Measurements from ENCODE around the gene LRRC32. TPM values are rescaled to one million over a fixed set of nuclear protein-coding genes. Genes with fewer than 3 reads are reported as not detected.

LRRC32 gene
- total and polyA plus RNA-seq, 2 of the 4 experiments (the other 2 are of a cell fraction): 5.2 to 13.7 TPM

DNA sequence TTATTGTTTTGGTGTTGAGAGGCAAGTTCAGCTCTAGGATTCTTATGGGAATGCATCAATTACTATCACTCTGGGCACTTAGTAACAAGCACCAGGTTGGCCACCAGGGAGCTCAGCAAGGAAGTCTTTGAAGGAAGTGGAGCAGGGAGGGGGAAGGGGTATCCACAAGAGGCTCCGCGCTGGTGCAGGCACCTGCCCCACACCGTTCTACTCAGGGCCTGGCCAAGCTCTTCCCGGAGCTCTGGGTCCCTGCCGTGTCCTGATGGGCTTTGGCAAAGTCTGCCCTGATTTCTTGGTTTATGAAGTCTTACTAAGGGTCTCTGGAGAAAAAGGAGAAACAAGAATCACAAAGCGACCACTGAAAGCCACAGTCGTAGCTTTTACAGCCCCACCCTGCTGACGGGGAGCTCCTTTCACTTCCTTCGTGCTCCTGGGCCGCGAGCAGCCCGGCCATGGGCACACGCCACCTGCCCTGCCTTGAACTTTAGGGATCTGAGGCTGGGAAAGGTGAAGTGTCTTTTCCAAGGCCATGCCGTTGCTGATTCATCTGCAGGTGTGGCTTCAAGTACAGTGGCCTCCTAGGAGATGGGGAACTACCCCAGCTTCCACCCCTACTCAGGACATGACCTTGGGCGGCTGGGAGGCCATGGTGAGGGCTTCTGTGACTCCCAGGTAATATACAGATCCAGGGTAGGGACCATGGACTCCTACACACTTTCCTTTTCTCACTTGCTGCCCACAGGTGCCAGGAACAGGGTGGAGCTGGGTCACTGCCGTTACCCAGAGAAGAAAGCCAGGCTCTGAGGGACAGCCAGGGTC lies 15.9 kb upstream of the LRRC32 start (continued):
- TF ChIP-seq POLR2A (IDR thresholded peaks at IDR 0.05; ENCODE audit: low read depth, low read length) (no peak), RAD21 (IDR thresholded peaks at IDR 0.05; ENCODE audit: low read length) (no peak)

GRCh38 chr11:76685831-76686230 lies 15.3 kb upstream of the LRRC32 start:
- Histone ChIP-seq H4K8ac (ENCODE audit: low read depth in 2 of 2, low read length in 2 of 2) (no peak overlapping the region), H3K23ac (ENCODE audit: low read depth, low read length) (no peak overlapping the region), H4K20me1 (ENCODE audit: insufficient read depth, low read length) (no peaks in the 10 kb centered on the region), H3K36me3 (ENCODE audit: control insufficient read depth, insufficient read depth, low read length) (no peaks in the 10 kb centered on the region), H2AFZ (replicated peaks; ENCODE audit: low read length, poor library complexity) (no peak overlapping the region), H3K4ac (ENCODE audit: low read depth, low read length) (no peak overlapping the region), H3K9me1 (ENCODE audit: insufficient read depth, low read length) (no peaks in the 10 kb centered on the region), H2BK5ac (ENCODE audit: low read depth, low read length, poor library complexity, severe bottlenecking) (no peak overlapping the region), H3K9me3 (ENCODE audit: control insufficient read depth, insufficient read depth, low read length) (peaks cover 7% of the 10 kb centered on the region), H3K18ac (ENCODE audit: low read depth, low read length) (no peak overlapping the region), H3K27me3 (ENCODE audit: control insufficient read depth, insufficient read depth, low read length) (peaks cover 19% of the 10 kb centered on the region; the same call in 1 of the 2 replicates), H2BK15ac (ENCODE audit: low read depth, low read length) (no peak overlapping the region), H3K4me3 (ENCODE audit: insufficient read depth, low read depth, low read length) (no peak overlapping the region), H4K91ac (ENCODE audit: insufficient read depth, low read depth, low read length) (no peak overlapping the region), H3K79me1 (ENCODE audit: low read depth in 1 of 2, low read length in 2 of 2) (no peaks in the 10 kb centered on the region), H2AK9ac (replicated peaks; ENCODE audit: low read depth, low read length, poor library complexity) (peak overlapping the region; percentile 68), H3K56ac (ENCODE audit: extremely low read depth, insufficient read depth, low read length) (no peak overlapping the region), H3K9ac (ENCODE audit: low read depth, low read length) (no peak overlapping the region), H4K5ac (ENCODE audit: low read depth, low read length) (no peak overlapping the region), H3K4me2 (ENCODE audit: low read depth, low read length) (no peak overlapping the region), H2BK20ac (ENCODE audit: low read depth, low read length) (no peak overlapping the region), H2AK5ac (ENCODE audit: low read depth, low read length) (peak overlapping the region; percentile 13; the same call in 1 of the 2 replicates), H3K4me1 (ENCODE audit: control insufficient read depth, insufficient read depth, low read length) (peaks cover 3% of the 10 kb centered on the region; the same call in 1 of the 2 replicates), H2BK120ac (ENCODE audit: low read depth, low read length) (no peak overlapping the region), H3K27ac (ENCODE audit: insufficient read depth, low read length) (no peak overlapping the region), H3K14ac (replicated peaks; ENCODE audit: low read depth, low read length) (no peak overlapping the region)
- ChIA-PET POLR2A (ENCODE audit: unreplicated experiment) (no interaction called here), CTCF (interaction anchor here (0.5 kb wide), 1 partner anchor 9 kb away, joined by 3 read pairs; no protein-coding TSS in a partner anchor)
- no peak for TF ChIP-seq USF2 (IDR thresholded peaks at IDR 0.05; ENCODE audit: low read depth, low read length)
- no TSS peak for BruUV-seq (replicated peaks)
- in situ Hi-C loops (cut with MboI; ENCODE audit: low sequenced_read_pairs) (loop anchor here (10.0 kb wide), 1 partner anchor 471 kb away; no protein-coding TSS in a partner anchor), intact Hi-C loops (cut with micrococcal nuclease) (loop anchor here (10.0 kb wide), 1 partner anchor 481 kb away; the partner anchor contains the start of gene WNT11), dilution Hi-C loops (cut with HindIII; ENCODE audit: low sequenced_read_pairs, unreplicated experiment) (no loop called here)
- ATAC-seq (ENCODE audit: low read depth) (no peak), DNase-seq (no peak)
- WGBS, 2 experiments (ENCODE audit: extremely low coverage in 2 of 2, insufficient read length in 1 of 2): 49% methylated on average over 4 of the region's 7 CpGs; no CpG with 5 or more reads in 1 of the 2 experiments

All from IMR-90 (cell line).